Measurements from ENCODE around the gene SDK1.

DNA sequence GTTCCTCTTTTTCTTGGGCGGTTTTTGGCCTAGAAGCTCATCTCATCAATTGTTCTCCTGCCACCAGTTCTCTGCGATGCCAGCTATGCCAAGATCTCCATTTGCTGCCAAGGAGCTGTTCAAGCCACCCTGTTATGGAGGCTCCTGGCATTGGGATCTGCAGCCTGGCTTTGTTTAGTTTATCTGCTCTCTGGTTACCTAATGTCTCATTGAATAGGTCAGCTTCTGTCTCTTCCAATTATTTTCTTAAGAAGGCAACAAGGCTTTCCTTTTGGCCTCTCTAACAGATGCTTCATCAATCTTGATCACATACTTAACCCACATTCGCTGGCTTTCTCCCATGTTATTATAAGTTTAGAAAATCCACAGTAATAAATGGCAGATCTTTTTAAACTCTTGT lies 20.6 kb upstream of the SDK1 start:
- TF ChIP-seq, protein P1, sequence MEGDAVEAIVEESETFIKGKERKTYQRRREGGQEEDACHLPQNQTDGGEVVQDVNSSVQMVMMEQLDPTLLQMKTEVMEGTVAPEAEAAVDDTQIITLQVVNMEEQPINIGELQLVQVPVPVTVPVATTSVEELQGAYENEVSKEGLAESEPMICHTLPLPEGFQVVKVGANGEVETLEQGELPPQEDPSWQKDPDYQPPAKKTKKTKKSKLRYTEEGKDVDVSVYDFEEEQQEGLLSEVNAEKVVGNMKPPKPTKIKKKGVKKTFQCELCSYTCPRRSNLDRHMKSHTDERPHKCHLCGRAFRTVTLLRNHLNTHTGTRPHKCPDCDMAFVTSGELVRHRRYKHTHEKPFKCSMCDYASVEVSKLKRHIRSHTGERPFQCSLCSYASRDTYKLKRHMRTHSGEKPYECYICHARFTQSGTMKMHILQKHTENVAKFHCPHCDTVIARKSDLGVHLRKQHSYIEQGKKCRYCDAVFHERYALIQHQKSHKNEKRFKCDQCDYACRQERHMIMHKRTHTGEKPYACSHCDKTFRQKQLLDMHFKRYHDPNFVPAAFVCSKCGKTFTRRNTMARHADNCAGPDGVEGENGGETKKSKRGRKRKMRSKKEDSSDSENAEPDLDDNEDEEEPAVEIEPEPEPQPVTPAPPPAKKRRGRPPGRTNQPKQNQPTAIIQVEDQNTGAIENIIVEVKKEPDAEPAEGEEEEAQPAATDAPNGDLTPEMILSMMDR (IDR thresholded peaks at IDR 0.05) = no peak
- no peak for TF ChIP-seq POLR2A (IDR thresholded peaks at IDR 0.05)
